ENCODE results near the gene SGSH. TPM values are rescaled to one million over a fixed set of nuclear protein-coding genes. Genes with fewer than 3 reads are reported as not detected.

Gene SGSH
- total RNA-seq, 1 donor from 2014 or later, result 53.7 TPM

- no peak for TF ChIP-seq CTCF (IDR thresholded peaks at IDR 0.05; ENCODE audit: unreplicated experiment)
- DNase-seq (ENCODE audit: low spot score in 2 of 2, unreplicated experiment in 2 of 2), result no peak
- Mint-ChIP-seq H3K36me3 (peaks cover 12% of the 10 kb centered on the region), H3K4me3 (no peak overlapping the region), H3K9me3 (no peaks in the 10 kb centered on the region), H3K27me3 (ENCODE audit: low read depth) (no peaks in the 10 kb centered on the region), H3K27ac (no peak overlapping the region), H3K4me1 (peaks cover 3% of the 10 kb centered on the region)
Measured at GRCh38 chr17:80213643-80213975, 6.5 kb downstream of the SGSH start.

- H3K4me3 Mint-ChIP-seq, result no peak overlapping the region
- H3K27me3 Mint-ChIP-seq (ENCODE audit: low read depth), result no peaks in the 10 kb centered on the region
- no peak overlapping the region for H3K27ac Mint-ChIP-seq
- no peaks in the 10 kb centered on the region for H3K9me3 Mint-ChIP-seq
- H3K4me1 Mint-ChIP-seq, result no peaks in the 10 kb centered on the region
- H3K36me3 Mint-ChIP-seq, result peaks cover 12% of the 10 kb centered on the region
- TF ChIP-seq CTCF (IDR thresholded peaks at IDR 0.05; ENCODE audit: unreplicated experiment), result no peak
- DNase-seq (ENCODE audit: low spot score in 2 of 2, unreplicated experiment in 2 of 2), result no peak
Measured at GRCh38 chr17:80212962-80213642, 7.0 kb downstream of the SGSH start.

GRCh38 chr17:80212511-80212910 is 7.6 kb downstream of the SGSH start:
- no peak for DNase-seq (ENCODE audit: low spot score in 2 of 2, unreplicated experiment in 2 of 2)
- no peaks in the 10 kb centered on the region for H3K4me1 Mint-ChIP-seq
- H3K27me3 Mint-ChIP-seq (ENCODE audit: low read depth), result no peaks in the 10 kb centered on the region
- peaks cover 11% of the 10 kb centered on the region for H3K36me3 Mint-ChIP-seq
- no peak overlapping the region for H3K4me3 Mint-ChIP-seq
- no peak for TF ChIP-seq CTCF (IDR thresholded peaks at IDR 0.05; ENCODE audit: unreplicated experiment)
- H3K27ac Mint-ChIP-seq, result no peak overlapping the region
- H3K9me3 Mint-ChIP-seq, result no peaks in the 10 kb centered on the region

GRCh38 chr17:80212109-80212508 is 8.0 kb downstream of the SGSH start:
- DNase-seq (ENCODE audit: low spot score in 2 of 2, unreplicated experiment in 2 of 2), result no peak
- Mint-ChIP-seq H3K36me3 (peaks cover 9% of the 10 kb centered on the region), H3K27ac (no peak overlapping the region), H3K4me1 (no peaks in the 10 kb centered on the region), H3K27me3 (ENCODE audit: low read depth) (no peaks in the 10 kb centered on the region), H3K9me3 (no peaks in the 10 kb centered on the region), H3K4me3 (no peak overlapping the region)
- TF ChIP-seq CTCF (IDR thresholded peaks at IDR 0.05; ENCODE audit: unreplicated experiment), result no peak

GRCh38 chr17:80210348-80211108 is 9.6 kb downstream of the SGSH start:
- no peak for TF ChIP-seq CTCF (IDR thresholded peaks at IDR 0.05; ENCODE audit: unreplicated experiment)
- DNase-seq (ENCODE audit: low spot score in 2 of 2, unreplicated experiment in 2 of 2), result no peak
- Mint-ChIP-seq H3K36me3 (peaks cover 10% of the 10 kb centered on the region), H3K4me1 (no peaks in the 10 kb centered on the region), H3K27me3 (ENCODE audit: low read depth) (no peaks in the 10 kb centered on the region), H3K9me3 (no peaks in the 10 kb centered on the region), H3K27ac (no peak overlapping the region), H3K4me3 (no peak overlapping the region)
